A549 treated with GW870086 at 1 μM for 4 hours (cell line): ENCODE measurements around the gene VGLL1. TPM values are rescaled to one million over a fixed set of nuclear protein-coding genes. Genes with fewer than 3 reads are reported as not detected.

Experiments
- total RNA-seq: library from RNA; stranded (reverse); fragments of 200-300 nt; extraction: Qiagen RNA extraction; gene quantifications from 5 replicates; pipeline ENCODE4 v1.2.3, GENCODE V29; 2022; ENCODE audit warnings: low read depth

Gene VGLL1
- total RNA-seq: not detected in 5 replicates

GRCh38 chrX:136531951-136532350 lies at the start of gene VGLL1:
Gene VGLL1 (plus strand): TSS chrX:136532215. CDS start chrX:136536021, 3,806 bp downstream.

GRCh38 chrX:136487647-136488046 lies 44.4 kb upstream of the VGLL1 start, which contains the start of gene BRS3:
Gene BRS3 (plus strand): TSS chrX:136487947. CDS start chrX:136488115, 168 bp downstream.

GRCh38 chrX:136497556-136498052 lies 34.4 kb upstream of the VGLL1 start, which contains the start of gene HTATSF1:
Gene HTATSF1 (plus strand): TSS chrX:136497592. CDS start chrX:136497685, 93 bp downstream.

Other genes with a start within 250 kb of the VGLL1 start
- gene ADGRG4, start 231.3 kb upstream of the VGLL1 start, total RNA-seq: not detected in 5 replicates
- not detected in 5 replicates for gene BRS3, start 44.3 kb upstream of the VGLL1 start, total RNA-seq
- 46.3 to 63.4 TPM (median 59.4 TPM) in 5 replicates for gene HTATSF1, start 34.6 kb upstream of the VGLL1 start, total RNA-seq
- gene CD40LG, start 115.9 kb downstream of the VGLL1 start, total RNA-seq: not detected in 5 replicates
- 0.16 to 0.30 TPM (median 0.18 TPM) in 5 replicates for gene ARHGEF6, start 248.7 kb downstream of the VGLL1 start, total RNA-seq